Measurements from ENCODE around the gene TCF4.
"Not testable (repeated sequence)": the region's sequence is repeated elsewhere in the genome, so short reads cannot be mapped to it uniquely, and the experiment has no call there.

Gene TCF4

GRCh38 chr18:55483266-55483871 is 104.6 kb downstream of the TCF4 start:
- Histone ChIP-seq H3K4me3 (ENCODE audit: insufficient read depth, low read depth, low read length, poor library complexity, severe bottlenecking) (no peak overlapping the region), H3K9me3 (ENCODE audit: control insufficient read depth, low read length) (no peaks in the 10 kb centered on the region), H3K27ac (ENCODE audit: insufficient read depth, low read length, poor library complexity, severe bottlenecking) (no peak overlapping the region), H3K4me1 (ENCODE audit: control insufficient read depth, insufficient read depth, low read length, poor library complexity, severe bottlenecking) (no peaks in the 10 kb centered on the region), H3K36me3 (ENCODE audit: control insufficient read depth, insufficient read depth, low read length) (no peaks in the 10 kb centered on the region), H3K27me3 (replicated peaks; ENCODE audit: control insufficient read depth, insufficient read depth, low read length, poor library complexity, severe bottlenecking) (no peaks in the 10 kb centered on the region)
- no peak for DNase-seq

DNA sequence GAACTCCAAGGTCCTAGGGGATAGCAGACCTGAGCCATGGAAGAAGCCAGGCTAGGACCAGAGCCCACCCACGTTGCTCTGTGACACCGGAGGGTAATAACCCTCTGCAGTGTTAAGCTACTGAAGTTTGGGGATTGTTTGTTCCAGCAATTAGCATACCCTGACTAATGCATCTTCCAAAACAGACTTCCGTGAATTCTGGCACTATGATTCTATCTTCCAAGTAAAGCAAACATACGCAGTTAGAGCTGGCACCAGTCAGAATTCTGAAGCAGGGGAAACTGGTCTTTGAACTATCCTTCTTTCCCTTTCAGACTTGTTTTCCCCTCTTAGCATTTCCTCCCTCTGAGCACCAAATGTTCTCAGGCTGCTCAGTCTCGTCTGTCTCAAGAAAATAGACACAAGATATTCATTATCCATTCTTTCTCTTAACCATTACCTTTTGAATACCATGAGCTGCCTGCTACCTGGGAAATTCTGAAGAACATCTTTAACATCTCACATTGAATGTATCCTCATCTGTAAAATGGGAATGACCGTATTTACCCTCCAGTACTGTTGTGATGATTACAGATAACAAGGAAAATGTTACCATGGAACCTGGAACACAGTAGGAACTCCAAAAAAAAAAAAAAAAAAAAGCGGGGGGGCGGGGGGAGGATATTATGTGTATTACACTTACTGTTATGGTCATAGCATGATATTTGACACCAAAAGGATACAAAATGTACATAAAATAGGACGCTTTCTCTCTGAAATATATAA is 108.2 kb downstream of the TCF4 start:
- H3K36me3 ChIP-seq (ENCODE audit: control insufficient read depth, insufficient read depth, low read length): no peaks in the 10 kb centered on the region
- H3K9me3 ChIP-seq (ENCODE audit: control insufficient read depth, low read length): no peaks in the 10 kb centered on the region
- H3K27ac ChIP-seq (ENCODE audit: insufficient read depth, low read length, poor library complexity, severe bottlenecking): no peak overlapping the region
- no peaks in the 10 kb centered on the region for H3K4me1 ChIP-seq (ENCODE audit: control insufficient read depth, insufficient read depth, low read length, poor library complexity, severe bottlenecking)
- no peak for DNase-seq
- H3K4me3 ChIP-seq (ENCODE audit: insufficient read depth, low read depth, low read length, poor library complexity, severe bottlenecking): no peak overlapping the region
- no peaks in the 10 kb centered on the region for H3K27me3 ChIP-seq (replicated peaks; ENCODE audit: control insufficient read depth, insufficient read depth, low read length, poor library complexity, severe bottlenecking)

GRCh38 chr18:55477860-55478581 is 110.0 kb downstream of the TCF4 start:
- Histone ChIP-seq H3K4me1 (ENCODE audit: control insufficient read depth, insufficient read depth, low read length, poor library complexity, severe bottlenecking) (no peaks in the 10 kb centered on the region), H3K4me3 (ENCODE audit: insufficient read depth, low read depth, low read length, poor library complexity, severe bottlenecking) (peak overlapping the region; percentile 61), H3K27ac (ENCODE audit: insufficient read depth, low read length, poor library complexity, severe bottlenecking) (no peak overlapping the region), H3K36me3 (ENCODE audit: control insufficient read depth, insufficient read depth, low read length) (no peaks in the 10 kb centered on the region), H3K27me3 (replicated peaks; ENCODE audit: control insufficient read depth, insufficient read depth, low read length, poor library complexity, severe bottlenecking) (no peaks in the 10 kb centered on the region), H3K9me3 (ENCODE audit: control insufficient read depth, low read length) (no peaks in the 10 kb centered on the region)
- no peak for DNase-seq

- H3K27me3 ChIP-seq (replicated peaks; ENCODE audit: control insufficient read depth, insufficient read depth, low read length, poor library complexity, severe bottlenecking): no peaks in the 10 kb centered on the region
- no peak for DNase-seq
These were observed 110.5 kb downstream of the TCF4 start for GRCh38 chr18:55477499-55477859.

DNA sequence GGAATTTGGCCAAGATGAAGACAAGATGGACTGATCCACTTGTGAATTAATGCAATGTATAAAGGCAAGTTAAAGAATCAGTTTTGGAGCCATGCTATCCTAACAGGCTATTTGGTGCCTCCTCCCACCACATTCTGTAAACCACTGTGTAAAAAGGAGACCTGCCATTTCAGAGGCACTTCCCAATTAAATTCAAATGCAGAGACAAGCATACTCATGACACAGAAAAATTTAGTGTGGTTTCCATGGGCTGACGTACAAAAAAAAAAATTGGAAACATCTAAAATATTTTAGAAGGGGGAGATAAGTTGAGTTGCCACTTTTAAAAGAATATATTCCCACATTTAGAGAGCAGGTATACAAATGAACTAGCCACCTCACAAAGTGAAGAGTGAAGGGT is 112.1 kb downstream of the TCF4 start:
- Histone ChIP-seq H3K9me3 (ENCODE audit: control insufficient read depth, low read length) (no peaks in the 10 kb centered on the region), H3K27ac (ENCODE audit: insufficient read depth, low read length, poor library complexity, severe bottlenecking) (no peak overlapping the region), H3K36me3 (ENCODE audit: control insufficient read depth, insufficient read depth, low read length) (no peaks in the 10 kb centered on the region), H3K27me3 (replicated peaks; ENCODE audit: control insufficient read depth, insufficient read depth, low read length, poor library complexity, severe bottlenecking) (no peaks in the 10 kb centered on the region), H3K4me3 (ENCODE audit: insufficient read depth, low read depth, low read length, poor library complexity, severe bottlenecking) (no peak overlapping the region), H3K4me1 (ENCODE audit: control insufficient read depth, insufficient read depth, low read length, poor library complexity, severe bottlenecking) (no peaks in the 10 kb centered on the region)
- DNase-seq: no peak

More at GRCh38 chr18:55477499-55477859, 110.5 kb downstream of the TCF4 start:
- no peak overlapping the region for H3K27ac ChIP-seq (ENCODE audit: insufficient read depth, low read length, poor library complexity, severe bottlenecking)
- peak overlapping the region; percentile 61 for H3K4me3 ChIP-seq (ENCODE audit: insufficient read depth, low read depth, low read length, poor library complexity, severe bottlenecking)
- H3K4me1 ChIP-seq (ENCODE audit: control insufficient read depth, insufficient read depth, low read length, poor library complexity, severe bottlenecking): no peaks in the 10 kb centered on the region
- H3K36me3 ChIP-seq (ENCODE audit: control insufficient read depth, insufficient read depth, low read length): no peaks in the 10 kb centered on the region
- no peaks in the 10 kb centered on the region for H3K9me3 ChIP-seq (ENCODE audit: control insufficient read depth, low read length)

- Histone ChIP-seq H3K36me3 (ENCODE audit: control insufficient read depth, insufficient read depth, low read length) (no peaks in the 10 kb centered on the region), H3K4me1 (ENCODE audit: control insufficient read depth, insufficient read depth, low read length, poor library complexity, severe bottlenecking) (no peaks in the 10 kb centered on the region), H3K27me3 (replicated peaks; ENCODE audit: control insufficient read depth, insufficient read depth, low read length, poor library complexity, severe bottlenecking) (no peaks in the 10 kb centered on the region), H3K4me3 (ENCODE audit: insufficient read depth, low read depth, low read length, poor library complexity, severe bottlenecking) (no peak overlapping the region), H3K9me3 (ENCODE audit: control insufficient read depth, low read length) (no peaks in the 10 kb centered on the region), H3K27ac (ENCODE audit: insufficient read depth, low read length, poor library complexity, severe bottlenecking) (no peak overlapping the region)
- no peak for DNase-seq
These were observed 112.5 kb downstream of the TCF4 start for GRCh38 chr18:55475467-55475866.

DNA sequence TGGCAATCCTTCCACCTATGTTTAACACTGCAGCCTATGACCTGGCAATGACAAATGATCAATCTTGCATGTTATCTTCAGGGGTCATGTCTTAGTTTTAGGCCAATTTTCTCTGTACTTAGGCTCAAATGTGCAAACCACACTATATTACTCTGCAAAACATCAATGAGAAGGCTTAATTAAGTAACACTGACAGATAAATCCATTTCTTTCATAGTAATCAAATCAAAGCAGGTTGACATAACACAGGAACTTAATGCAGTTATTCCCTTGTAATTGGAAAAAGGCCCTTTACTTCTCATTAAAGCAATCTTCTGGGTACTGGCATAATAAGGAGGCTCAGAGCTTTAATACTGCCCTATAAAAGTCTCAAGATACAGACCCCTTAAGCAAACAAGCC is 114.4 kb downstream of the TCF4 start:
- Histone ChIP-seq H3K4me3 (ENCODE audit: insufficient read depth, low read depth, low read length, poor library complexity, severe bottlenecking) (no peak overlapping the region), H3K4me1 (ENCODE audit: control insufficient read depth, insufficient read depth, low read length, poor library complexity, severe bottlenecking) (no peaks in the 10 kb centered on the region), H3K27me3 (replicated peaks; ENCODE audit: control insufficient read depth, insufficient read depth, low read length, poor library complexity, severe bottlenecking) (no peaks in the 10 kb centered on the region), H3K27ac (ENCODE audit: insufficient read depth, low read length, poor library complexity, severe bottlenecking) (no peak overlapping the region), H3K36me3 (ENCODE audit: control insufficient read depth, insufficient read depth, low read length) (no peaks in the 10 kb centered on the region), H3K9me3 (ENCODE audit: control insufficient read depth, low read length) (no peaks in the 10 kb centered on the region)
- no peak for DNase-seq

DNA sequence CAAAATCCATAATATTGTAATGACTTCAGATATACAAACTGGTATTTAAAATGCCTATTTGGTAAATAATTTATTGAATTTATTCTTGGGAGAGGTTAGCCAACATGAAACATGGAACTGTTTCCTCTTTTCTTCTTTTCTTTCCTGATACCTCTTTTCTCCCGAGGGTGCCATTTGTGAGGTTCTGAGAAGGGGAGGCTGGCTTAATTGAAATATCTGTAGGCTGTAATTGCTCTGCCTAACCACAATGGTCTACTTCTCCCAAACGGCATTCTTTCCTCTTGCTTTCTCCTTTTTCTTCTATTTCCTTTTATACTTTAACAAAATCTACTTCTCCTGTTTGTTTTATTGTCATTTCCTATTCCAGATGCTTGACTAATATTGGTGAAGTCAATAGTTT is 114.9 kb downstream of the TCF4 start:
- no peak for DNase-seq
- Histone ChIP-seq H3K27ac (ENCODE audit: insufficient read depth, low read length, poor library complexity, severe bottlenecking) (no peak overlapping the region), H3K4me1 (ENCODE audit: control insufficient read depth, insufficient read depth, low read length, poor library complexity, severe bottlenecking) (no peaks in the 10 kb centered on the region), H3K4me3 (ENCODE audit: insufficient read depth, low read depth, low read length, poor library complexity, severe bottlenecking) (no peak overlapping the region), H3K36me3 (ENCODE audit: control insufficient read depth, insufficient read depth, low read length) (no peaks in the 10 kb centered on the region), H3K9me3 (ENCODE audit: control insufficient read depth, low read length) (no peaks in the 10 kb centered on the region), H3K27me3 (replicated peaks; ENCODE audit: control insufficient read depth, insufficient read depth, low read length, poor library complexity, severe bottlenecking) (no peaks in the 10 kb centered on the region)

DNA sequence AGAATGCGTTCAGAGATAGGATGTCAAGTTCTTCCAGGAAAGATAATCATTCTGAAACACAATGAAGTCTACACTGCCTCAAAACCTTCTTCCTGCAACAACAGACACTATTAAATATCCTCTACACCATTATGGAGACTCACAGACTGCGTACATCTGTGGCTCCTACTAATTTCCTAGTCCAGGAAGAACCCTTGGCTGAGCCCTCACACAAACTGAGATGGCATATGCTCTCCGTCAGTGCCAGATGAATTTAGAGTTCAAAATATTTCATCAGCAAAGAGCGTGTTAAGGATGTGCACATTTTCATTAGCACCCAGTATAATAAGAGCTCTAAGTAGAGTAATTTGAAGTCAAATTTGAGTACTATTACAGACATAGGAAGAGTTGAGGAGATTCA is 117.2 kb downstream of the TCF4 start:
- Histone ChIP-seq H3K27ac (ENCODE audit: insufficient read depth, low read length, poor library complexity, severe bottlenecking) (no peak overlapping the region), H3K9me3 (ENCODE audit: control insufficient read depth, low read length) (no peaks in the 10 kb centered on the region), H3K4me1 (ENCODE audit: control insufficient read depth, insufficient read depth, low read length, poor library complexity, severe bottlenecking) (no peaks in the 10 kb centered on the region), H3K27me3 (replicated peaks; ENCODE audit: control insufficient read depth, insufficient read depth, low read length, poor library complexity, severe bottlenecking) (no peaks in the 10 kb centered on the region), H3K36me3 (ENCODE audit: control insufficient read depth, insufficient read depth, low read length) (no peaks in the 10 kb centered on the region), H3K4me3 (ENCODE audit: insufficient read depth, low read depth, low read length, poor library complexity, severe bottlenecking) (no peak overlapping the region)
- DNase-seq: no peak

- not testable (repeated sequence) for H3K36me3 ChIP-seq (ENCODE audit: control insufficient read depth, insufficient read depth, low read length); H3K9me3 ChIP-seq (ENCODE audit: control insufficient read depth, low read length); DNase-seq; H3K4me1 ChIP-seq (ENCODE audit: control insufficient read depth, insufficient read depth, low read length, poor library complexity, severe bottlenecking); H3K27me3 ChIP-seq (replicated peaks; ENCODE audit: control insufficient read depth, insufficient read depth, low read length, poor library complexity, severe bottlenecking); H3K27ac ChIP-seq (ENCODE audit: insufficient read depth, low read length, poor library complexity, severe bottlenecking); H3K4me3 ChIP-seq (ENCODE audit: insufficient read depth, low read depth, low read length, poor library complexity, severe bottlenecking)
These were observed 118.9 kb downstream of the TCF4 start for GRCh38 chr18:55469134-55469533.
